HG03095 (cell line): ENCODE data around the gene PGF.
"Not testable (repeated sequence)": the region's sequence is repeated elsewhere in the genome, so short reads cannot be mapped to it uniquely, and the experiment has no call there.

Experiments
- ATAC-seq: cut with Tn5 transposase; IDR thresholded peaks from one replicate; pipeline ENCODE4 v1.9.1; 2021; ENCODE audit warnings: moderate library complexity; ENCODE audit not compliant: unreplicated experiment

The PGF gene

DNA sequence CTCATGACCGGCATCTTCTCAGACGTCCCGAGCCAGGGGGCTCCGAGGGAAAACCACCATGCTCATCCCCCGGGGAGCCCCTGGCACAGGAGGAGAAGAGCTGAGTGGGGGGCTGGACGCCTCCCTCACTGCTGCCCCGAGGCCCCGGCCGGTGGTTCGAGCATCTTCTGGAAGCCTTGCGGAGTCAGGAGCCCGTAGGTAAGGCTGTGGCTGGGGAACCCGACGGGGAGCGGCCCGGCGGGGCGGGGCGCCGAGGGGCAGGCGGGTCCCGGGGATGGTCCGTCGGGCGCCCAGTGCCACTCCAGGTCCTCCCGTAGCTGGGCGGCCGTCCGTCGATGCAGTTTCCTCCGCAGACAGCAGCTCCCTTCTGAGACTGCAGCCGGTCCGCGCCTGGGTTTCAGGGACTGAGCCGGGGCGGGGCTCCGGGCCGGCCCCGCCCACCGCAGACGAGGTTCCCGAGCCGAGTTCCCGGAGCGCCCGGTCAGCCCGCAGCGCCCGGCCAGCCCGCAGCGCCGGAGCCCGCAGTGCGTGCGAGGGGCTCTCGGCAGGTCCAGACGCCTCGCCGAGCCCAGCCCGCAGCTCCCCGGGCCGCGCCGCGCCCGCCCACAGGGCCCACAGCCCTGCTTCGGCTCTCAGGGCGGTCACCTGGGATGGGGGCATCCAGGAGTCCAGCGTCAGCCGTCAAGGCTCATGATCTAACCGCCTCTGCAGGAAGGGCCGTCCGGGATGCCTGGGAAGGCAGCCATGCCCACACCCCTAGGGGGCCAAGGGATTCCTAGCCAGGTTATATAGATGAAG lies at the start of gene PGF:
Gene PGF (minus strand): TSS at position 369 of the 798 bp plus-strand sequence. CDS start 355 bp downstream, at position 14.
- no peak for ATAC-seq

DNA sequence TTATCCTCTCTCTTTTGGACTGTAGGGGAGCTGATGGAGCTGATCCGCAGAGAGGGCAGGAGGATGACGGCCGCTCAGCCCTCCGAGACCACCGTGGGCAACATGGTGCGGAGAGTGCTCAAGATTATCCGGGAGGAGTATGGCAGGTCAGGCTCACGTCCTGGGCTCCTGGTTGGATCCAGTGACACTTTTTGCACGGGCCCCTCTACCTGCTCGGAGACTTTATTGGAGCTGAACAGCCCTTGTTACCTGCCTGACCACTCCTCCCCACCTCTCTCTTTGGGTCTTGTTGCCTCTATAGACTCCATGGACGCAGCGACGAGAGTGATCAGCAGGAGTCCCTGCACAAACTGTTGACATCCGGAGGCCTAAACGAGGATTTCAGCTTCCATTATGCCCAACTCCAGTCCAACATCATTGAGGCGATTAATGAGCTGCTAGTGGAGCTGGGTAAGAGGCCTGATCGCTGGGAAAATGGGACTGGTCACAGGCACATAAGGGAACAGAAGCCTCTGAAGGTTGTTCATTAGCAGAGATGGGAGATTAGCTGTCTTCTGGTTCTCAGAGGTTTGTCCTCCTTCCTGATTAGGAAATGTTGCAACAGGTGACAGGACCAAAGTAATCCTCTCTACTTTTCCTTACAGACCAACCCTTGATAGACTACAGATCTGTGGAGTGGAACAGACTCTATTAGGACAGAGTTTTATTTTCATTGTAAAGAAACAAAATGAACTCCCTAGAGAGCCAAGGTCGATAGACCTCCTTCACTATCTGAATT lies 48.0 kb upstream of the PGF start:
- ATAC-seq, result no peak

DNA sequence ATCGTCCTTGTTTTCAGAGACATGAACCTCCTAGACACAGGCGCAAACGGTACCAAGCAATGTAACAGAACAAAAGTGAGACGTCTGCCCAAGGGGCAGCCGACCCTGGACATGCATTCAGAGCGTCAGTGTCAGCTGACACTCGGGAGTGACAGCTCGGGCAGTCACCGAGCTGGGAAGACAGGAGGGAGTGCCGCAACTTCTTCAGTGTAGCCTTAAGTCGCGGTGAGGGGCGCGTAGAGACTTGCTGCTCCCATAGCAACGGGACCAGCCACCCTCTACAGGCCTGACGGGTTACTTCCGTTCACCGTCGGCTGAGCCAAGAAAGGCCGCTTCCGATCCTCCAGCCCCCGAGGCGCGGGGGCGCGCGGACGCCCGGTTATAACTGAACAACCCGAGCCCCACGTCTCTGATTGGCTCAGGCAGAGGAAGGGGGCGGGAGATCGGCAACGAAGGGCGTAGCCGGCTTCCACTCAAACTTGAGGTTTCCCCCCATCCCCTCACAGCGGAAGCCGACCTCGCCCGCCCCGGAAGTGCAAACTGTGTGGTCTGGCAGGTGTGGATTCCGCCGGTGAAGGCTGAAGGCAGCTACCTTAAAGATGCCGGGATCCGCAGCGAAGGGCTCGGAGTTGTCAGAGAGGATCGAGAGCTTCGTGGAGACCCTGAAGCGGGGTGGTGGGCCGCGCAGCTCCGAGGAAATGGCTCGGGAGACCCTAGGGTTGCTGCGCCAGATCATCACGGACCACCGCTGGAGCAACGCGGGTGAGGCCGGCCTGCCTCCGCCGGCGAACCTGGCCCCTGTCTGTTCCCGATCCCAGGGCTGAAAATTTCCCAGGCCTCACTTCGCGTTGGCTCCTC lies 47.2 kb upstream of the PGF start, which contains the start of gene EIF2B2:
Gene EIF2B2 (plus strand): TSS at position 530 of the 858 bp plus-strand sequence. CDS start 70 bp downstream, at position 600.
- ATAC-seq, result peak; percentile 97

DNA sequence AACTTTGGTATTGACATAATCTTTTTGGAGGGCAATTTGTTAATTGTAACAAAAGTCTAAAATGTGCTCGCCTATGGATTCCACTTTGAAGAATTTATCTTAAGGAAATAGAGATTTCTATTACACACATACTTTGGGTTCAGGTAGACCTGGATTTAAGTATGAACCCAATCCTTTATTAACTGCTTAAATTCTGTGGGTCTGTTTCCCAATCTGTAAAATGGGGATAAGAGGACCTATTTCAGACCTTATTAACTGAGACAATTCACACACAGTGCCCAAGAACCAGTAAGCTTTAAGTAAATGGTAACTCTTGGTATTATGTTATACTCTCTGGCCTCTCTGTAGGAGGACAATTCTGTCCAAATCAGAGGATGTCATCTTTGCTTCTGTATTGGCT lies 46.5 kb upstream of the PGF start:
- ATAC-seq, result no peak

DNA sequence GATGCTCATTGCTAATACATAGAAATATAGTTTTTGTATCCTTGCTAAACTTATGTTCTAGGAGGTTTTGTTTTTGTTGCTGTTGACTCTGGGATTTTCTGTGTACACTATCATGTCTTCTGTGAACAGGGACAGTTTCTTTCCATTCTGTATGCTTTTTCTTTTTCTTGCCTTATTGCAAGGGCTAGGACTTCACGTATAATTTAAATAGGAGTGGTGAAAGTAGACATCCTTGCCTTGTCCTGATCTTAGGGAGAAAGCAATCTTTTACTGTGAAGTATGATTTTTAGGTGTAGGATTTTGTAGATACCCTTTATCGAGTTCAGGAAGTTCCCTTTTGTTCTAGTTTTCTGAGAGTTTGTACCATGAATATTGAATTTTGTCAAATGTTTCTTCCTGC lies 45.9 kb upstream of the PGF start:
- no peak for ATAC-seq

DNA sequence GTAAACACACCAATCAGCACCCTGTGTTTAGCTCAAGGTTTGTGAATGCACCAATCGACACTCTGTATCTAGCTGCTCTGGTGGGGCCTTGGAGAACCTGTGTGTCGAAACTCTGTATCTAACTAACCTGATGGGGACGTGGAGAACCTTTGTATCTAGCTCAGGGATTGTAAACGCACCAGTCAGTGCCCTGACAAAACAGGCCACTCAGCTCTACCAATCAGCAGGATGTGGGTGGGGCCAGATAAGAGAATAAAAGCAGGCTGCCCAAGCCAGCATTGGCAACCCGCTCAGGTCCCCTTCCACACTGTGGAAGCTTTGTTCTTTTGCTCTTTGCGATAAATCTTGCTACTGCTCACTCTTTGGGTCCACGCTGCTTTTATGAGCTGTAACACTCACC lies 40.4 kb upstream of the PGF start:
- not testable (repeated sequence) for ATAC-seq

DNA sequence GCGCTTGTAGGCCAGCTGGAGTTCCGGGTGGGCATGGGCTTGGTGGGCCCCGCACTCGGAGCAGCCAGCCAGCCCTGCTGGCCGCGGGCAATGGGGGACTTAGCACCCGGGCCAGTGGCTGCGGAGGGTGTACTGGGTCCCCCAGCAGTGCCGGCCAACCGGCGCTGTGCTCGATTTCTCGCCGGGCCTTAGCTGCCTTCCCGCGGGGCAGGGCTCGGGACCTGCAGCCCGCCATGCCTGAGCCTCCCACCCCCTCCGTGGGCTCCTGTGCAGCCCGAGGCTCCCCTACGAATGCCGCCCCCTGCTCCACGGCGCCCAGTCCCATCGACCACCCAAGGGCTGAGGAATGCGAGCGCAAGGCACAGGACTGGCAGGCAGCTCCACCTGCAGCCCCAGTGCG lies 38.8 kb upstream of the PGF start:
- not testable (repeated sequence) for ATAC-seq

DNA sequence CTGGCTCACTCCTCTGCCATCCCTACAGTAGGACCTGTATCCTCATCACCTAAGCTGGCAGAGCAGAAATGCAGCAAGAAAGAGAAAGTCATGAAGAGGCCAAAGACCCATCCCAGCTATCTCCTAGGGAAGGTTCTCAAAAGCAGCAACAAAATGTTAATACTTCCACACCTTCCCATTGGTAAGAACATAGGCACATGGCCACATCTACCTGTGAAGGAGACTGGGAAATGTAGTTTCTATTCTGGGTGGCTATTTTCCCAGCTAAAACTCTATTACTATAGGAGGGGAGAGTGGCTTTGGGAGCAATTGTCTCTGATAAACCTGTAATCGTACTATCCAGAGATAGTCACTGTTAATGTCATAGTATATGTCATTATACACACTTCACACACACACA lies 33.6 kb upstream of the PGF start:
- no peak for ATAC-seq

DNA sequence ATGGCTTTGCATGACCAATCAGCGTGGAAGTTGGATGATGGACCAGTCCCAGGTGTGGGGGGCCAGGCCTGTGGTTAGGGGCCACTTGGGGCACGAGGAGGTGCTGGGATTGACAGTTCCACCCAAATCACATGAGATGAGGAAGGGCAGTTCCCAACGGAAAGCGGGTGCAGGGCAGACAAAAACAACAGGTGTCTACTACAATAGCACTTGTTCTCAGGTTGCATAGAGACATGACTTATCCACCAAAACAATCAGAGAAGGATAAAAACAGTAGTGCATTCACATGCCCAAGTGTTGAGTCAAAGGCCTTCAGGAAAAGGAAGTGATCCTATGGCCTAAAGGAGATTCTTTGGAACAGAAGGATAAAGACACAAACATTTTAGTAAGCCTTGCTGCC lies 32.7 kb upstream of the PGF start:
- ATAC-seq, result no peak

DNA sequence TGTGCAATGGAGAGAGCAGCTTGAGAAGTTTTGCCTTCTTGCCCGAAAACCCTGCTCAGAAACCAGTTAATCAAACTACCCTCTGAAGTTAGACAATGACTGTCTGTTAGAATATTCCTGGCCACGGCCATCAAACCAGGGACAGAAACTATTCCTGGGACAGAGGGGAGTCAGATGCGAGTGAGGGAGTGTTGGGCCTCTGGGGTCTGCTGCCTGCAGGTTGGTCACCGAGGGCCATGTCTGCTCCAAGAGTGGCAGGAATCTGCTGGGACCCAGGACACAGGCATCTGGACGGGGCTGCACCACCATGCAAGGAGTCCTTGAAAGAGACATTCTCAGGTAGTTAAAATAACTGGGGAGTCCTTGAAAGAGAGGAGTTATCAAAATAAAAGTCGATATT lies 30.4 kb upstream of the PGF start:
- no peak for ATAC-seq

DNA sequence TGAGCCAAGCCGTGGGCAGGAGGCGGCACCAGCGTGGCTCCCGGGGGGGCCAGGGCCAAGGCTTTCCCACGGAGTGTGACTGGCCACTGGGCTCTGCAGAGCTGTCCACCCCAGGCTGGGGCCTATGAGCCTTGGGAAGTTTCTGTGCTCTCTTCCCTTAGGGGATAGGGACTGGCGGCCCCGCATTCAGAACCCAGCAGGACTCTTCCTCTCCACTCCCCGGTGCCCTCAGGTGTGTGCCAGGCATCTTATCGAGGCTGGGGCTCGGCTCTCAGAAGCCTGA lies 29.6 kb upstream of the PGF start:
- no peak for ATAC-seq

DNA sequence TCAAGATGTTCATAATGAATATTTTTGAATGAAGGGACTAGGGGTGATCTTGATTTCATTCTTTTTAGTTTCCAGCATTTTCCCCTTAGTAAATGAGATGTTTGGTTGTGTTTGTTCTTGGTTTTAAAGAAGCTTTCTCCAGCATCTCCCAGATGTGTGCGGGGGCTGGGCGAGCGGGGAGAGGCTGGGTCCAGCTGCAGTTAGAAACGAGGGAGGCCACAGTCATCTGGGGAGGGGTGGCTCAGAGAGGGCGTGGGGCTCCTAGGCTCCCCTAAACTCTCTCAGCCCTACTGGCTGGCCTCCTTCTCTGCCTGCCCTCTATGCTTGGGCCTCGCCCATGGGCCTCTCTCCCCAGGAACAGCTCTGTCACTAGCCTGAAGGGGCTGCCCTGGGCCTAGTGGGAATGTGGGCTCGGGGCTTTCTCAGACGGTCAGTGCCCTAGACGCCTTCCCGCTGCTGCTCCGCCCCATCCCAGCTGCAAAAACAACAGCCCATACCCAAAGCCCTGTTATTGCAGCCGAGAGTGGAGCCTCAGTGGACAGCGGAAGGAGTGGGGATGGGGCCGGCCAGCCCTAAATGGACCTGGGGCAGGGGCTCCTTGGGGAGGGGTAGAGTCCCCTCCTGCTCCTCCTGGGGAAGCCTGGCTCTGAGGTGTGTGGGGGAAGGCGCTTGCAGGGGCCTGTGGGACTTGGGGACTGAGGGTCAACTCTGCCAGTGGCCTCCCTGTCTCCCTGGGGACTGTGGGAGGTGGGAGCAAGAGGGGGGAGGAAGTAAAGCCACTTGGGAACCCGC lies 29.0 kb upstream of the PGF start:
- no peak for ATAC-seq

DNA sequence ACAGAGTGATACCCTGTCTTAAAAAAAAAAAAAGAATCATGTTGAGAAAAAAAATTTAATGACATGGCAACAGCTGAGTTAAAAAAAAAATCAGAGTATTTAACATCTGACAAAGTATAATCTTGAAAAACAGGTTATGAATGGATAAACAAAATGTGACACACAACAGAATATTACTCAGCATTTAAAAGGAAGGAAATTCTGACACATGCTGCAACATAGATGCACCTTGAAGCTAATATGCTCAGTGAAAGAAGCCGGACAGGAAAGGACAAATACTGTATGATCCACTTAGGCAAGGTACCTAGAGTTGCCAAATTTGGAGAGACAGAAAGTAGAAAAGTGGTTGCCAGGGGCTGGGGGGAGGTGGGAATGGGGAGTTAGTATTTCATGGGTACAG lies 27.9 kb upstream of the PGF start:
- no peak for ATAC-seq

DNA sequence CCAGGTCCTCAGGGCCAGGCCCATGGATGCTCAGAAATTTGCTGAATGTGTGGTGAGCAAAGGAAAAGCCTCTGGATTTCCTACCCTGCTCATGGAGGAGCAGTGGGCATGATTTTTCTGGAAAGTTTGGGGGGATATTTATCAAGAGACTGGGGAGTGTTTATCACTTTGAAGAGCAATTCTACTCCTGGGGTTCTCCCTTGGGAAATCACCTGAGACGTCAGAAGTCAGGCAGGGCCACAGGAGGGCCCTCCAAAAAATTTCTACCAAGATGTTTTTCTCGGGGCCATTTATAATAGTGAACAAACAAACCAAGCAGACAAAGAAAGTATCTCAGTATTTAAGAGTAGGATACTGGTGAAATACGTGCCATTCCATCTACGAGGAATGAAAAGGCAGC lies 27.3 kb upstream of the PGF start:
- no peak for ATAC-seq

DNA sequence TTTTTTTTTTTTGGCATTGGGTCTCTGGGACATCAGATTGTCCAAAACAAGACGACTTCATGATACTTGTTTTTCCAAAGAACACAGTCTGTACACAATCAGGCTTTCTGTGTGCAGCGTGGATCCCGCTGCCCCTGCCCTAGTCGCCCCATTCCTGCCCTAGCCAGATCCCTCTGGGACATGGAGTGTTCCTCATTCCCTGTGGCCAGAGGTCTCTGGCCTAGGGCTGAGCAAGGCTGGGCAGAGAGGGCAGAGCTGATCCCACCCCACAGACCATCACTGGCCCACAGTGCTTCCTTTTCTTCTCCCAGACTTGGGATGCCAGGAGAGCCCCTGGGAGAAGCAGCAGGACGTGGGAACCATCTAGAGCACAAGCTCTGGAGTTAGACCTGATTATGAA lies 26.4 kb upstream of the PGF start:
- ATAC-seq, result no peak

DNA sequence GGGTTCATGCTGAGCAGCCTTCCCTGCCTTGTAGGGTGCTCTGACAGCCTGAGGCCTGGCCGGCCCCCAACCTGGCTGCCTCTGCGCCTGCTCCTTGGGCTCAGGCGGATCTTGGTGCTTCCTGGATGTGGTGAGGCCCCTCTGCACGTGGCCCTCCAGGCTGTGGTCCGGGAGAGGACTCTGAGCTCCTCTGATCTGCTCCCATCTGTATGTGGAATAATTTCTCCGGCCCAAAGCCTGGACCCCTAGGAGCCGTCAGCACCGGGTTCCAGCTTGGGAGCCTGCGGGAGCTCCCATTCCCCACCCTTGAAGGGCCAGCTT lies 26.0 kb upstream of the PGF start:
- no peak for ATAC-seq

DNA sequence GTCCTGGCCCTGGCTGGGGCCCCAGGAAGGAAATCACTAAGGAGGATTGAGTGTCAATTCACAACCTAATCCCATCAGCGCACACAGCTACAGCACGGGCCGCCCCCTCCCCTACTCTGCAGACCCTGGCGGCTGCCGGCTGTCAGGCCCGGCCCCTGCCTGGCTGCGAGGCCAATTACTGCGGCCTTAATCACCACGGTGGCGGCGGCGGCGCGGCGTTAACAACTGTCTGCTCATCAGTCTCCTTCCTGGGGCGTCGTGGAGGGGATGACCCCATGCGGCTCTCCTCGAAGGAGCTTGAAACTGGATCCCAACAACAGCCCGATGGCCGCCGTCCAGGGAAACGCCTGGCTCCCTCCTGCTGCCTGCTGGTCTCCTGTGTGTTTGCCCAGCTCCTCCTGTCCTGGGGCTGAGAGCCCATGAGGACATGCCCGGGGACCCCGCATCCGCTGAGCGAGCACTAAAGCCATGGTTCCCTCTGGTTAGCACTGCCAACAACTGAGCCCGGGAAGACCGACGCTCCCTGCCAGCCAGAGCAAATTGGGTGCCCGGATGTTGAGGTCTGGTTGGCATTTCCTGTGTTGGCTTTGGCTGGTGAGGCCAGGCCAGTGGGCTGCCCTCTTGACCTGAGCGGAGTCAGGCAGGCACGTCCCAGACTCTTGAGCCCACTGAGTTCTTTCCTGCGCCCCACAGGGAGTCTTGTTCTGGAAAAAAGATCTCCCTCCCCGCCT lies 25.5 kb upstream of the PGF start:
- no peak for ATAC-seq

DNA sequence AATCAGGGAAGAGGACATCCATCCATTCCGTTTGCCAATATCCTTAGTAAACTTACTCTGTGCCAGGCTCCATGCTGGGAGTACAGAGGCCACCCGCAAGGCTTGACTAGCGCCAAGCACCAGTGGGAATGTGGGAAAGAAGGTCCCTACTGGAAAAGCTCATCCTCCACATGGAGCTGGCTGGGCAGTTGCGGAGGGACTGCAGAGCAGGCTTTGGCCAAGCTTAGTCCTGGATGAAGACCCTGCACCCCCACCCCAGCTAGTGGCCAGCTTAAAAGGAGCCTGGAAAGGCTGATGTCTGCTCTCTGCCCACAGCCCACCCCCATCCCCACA lies 25.0 kb upstream of the PGF start:
- ATAC-seq, result no peak

DNA sequence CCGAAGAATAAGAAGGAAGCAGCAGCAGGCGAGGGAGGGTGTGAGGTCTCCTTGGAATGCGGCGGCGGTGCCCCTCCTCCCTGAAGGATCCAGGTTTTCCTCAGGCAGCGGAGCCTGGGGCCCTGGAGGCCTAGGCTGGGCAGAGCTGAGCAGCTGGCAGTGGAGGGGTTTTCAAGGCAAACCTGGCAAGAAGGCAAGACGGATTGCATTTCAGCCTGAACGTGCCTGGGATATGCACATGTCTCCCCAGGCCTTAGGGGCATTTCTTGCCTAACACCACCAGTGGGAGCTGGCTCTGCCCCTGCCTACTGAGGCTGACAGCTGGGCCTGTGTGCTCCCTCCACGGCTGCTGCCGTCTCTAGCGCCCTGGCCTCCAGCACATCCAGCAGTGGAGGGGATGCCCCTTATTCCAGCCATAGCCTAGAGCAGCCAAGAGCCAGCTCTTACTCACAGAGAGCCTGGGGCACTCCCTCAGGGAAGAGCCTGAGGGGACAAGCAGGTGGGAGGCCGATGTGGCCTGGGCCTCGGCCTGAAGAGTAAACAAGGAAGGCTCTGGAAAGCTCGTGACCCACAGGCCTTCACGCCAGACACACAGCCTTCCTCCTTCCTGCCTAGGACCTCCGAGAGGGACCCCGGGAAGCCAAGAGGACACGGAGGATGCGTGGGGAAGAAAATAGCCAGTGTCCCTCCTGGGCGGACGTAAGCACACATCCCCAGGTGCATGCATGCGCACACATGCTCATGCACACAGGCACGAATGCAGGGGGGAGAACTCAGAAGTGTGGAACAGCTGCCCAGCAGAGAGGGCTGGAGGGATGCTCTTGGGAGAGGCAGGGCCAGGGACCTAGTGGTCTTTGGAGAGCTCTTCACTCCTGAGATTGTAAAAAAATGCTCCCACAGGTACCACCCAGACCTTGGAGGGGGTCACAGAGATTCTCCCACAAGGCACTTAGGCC lies 24.3 kb upstream of the PGF start:
- ATAC-seq, result no peak
